Measurements from ENCODE around the gene PRM2. TPM values are rescaled to one million over a fixed set of nuclear protein-coding genes. Genes with fewer than 3 reads are reported as not detected.

Gene PRM2
- total and polyA plus RNA-seq, 3 experiments from 2014 or later, result not detected

DNA sequence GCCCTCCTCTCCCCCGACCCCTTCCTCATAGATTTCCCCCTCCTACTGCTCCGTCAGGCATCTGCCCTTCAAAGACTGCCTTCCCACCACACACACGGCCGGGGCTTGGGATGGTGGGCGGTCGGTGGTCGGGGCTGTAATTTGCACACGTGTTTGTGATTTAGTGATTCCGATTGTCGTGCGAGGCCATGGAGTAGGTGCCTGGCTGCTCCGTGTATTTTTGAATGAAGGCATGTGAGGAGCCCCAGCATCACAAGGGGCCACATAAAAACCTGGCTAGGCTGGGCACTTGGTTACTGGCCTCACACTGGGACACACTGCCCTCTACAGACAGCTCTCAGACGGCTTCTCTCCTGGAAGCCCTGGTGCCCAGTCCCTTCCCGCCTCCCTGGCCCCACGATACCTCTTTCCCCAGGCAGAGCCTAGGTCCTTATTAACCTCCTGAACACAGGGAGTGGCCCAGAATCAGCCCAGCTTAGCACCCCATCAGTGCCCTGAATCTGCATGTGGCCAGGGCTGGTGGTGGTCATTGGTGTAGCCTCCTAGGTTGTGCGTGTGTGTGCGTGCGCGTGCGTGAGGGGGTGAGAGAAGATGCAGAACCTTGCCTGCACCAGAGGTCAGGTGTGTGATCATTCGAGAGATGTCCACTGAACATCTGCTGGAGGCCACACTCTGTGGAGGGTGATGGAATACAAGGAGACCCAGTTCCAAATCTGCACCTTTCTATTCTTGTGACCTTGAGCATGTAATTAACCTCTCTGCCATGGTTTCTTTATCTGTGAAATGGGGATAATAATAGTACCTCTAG, 18.9 kb downstream of the PRM2 start:
- POLR2A ChIA-PET, result interaction anchor here (1.7 to 3.9 kb wide), 2 partner anchors 24 to 102 kb away, joined by 4 to 38 read pairs; no protein-coding TSS in a partner anchor
- Mint-ChIP-seq H3K36me3 (peaks cover 0 to 16% (median 2%) of the 10 kb centered on the region in 3 donors), H3K27me3 (peaks cover 0 to 3% of the 10 kb centered on the region in 2 donors), H3K4me1 (peaks cover 42 to 58% (median 42%) of the 10 kb centered on the region in 3 donors), H3K27ac (peak overlapping the region; percentile 80 to 100 (median 93)), H3K9me3 (no peaks in the 10 kb centered on the region), H3K4me3 (peak overlapping the region; percentile 95 to 100 (median 97))
- peak; percentile 40 to 70 (median 44) for DNase-seq
- CTCF ChIA-PET, result interaction anchor here (0.5 to 5.9 kb wide), 22 partner anchors 9 to 330 kb away, joined by 3 to 46 read pairs (median 4); partner anchors contain the start of genes PRM2 and TNP2
- Histone ChIP-seq H3K27ac (ENCODE audit: low read depth, low read length) (peak overlapping the region; percentile 80), H3K9me3 (ENCODE audit: low read length) (no peaks in the 10 kb centered on the region), H3K27me3 (ENCODE audit: insufficient read depth, low read length, poor library complexity, severe bottlenecking) (no peaks in the 10 kb centered on the region), H3K36me3 (ENCODE audit: insufficient read depth, low read length) (no peaks in the 10 kb centered on the region), H3K4me1 (ENCODE audit: insufficient read depth, low read length) (peaks cover 47% of the 10 kb centered on the region), H3K4me3 (ENCODE audit: low read length) (peak overlapping the region; percentile 81)

DNA sequence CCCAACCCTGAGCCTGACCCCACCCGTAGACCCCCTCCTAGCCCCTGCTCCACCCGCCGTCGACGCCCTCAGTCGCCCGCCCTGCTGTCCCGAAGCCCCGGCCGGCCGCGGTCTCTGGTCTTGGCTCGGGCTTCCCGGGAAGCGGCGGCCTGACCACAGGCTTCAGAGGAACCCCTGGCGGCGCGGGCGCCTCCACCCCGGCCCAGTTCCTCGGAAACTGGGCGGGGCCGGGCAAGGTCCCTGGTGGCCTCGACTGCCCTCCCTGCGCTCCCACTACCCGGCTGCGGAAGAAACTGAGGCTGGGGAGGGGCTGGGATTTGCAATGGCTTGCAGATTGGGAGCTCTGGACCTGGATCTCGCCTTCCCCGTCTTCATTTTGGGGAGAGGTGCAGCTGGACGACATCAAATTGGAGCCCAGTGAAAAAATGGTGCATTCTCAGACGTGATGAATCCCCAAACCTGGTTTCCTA, 19.6 kb downstream of the PRM2 start:
- peaks cover 48 to 64% (median 48%) of the 10 kb centered on the region in 3 donors for H3K4me1 Mint-ChIP-seq
- Histone ChIP-seq H3K36me3 (ENCODE audit: insufficient read depth, low read length) (no peaks in the 10 kb centered on the region), H3K27me3 (ENCODE audit: insufficient read depth, low read length, poor library complexity, severe bottlenecking) (no peaks in the 10 kb centered on the region), H3K27ac (ENCODE audit: low read depth, low read length) (peak overlapping the region; percentile 80), H3K9me3 (ENCODE audit: low read length) (no peaks in the 10 kb centered on the region), H3K4me1 (ENCODE audit: insufficient read depth, low read length) (peaks cover 53% of the 10 kb centered on the region), H3K4me3 (ENCODE audit: low read length) (peak overlapping the region; percentile 81)
- DNase-seq, result peak in 2 of 5 donors; percentile 24
- ChIA-PET POLR2A (interaction anchor here (1.0 to 3.9 kb wide), 8 partner anchors 24 to 486 kb away, joined by 3 to 74 read pairs (median 6); partner anchors contain the start of gene TXNDC11), CTCF (interaction anchor here (0.8 to 5.9 kb wide), 25 partner anchors 10 to 330 kb away, joined by 3 to 46 read pairs (median 8); partner anchors contain the start of genes DEXI, PRM3 and TNP2)
- peak overlapping the region; percentile 92 to 100 (median 96) for H3K27ac Mint-ChIP-seq
- peaks cover 0 to 19% (median 2%) of the 10 kb centered on the region in 3 donors for H3K36me3 Mint-ChIP-seq
- peaks cover 0 to 7% of the 10 kb centered on the region in 2 donors for H3K27me3 Mint-ChIP-seq
- H3K9me3 Mint-ChIP-seq, result no peaks in the 10 kb centered on the region
- peak overlapping the region; percentile 95 to 100 (median 97) for H3K4me3 Mint-ChIP-seq

DNA sequence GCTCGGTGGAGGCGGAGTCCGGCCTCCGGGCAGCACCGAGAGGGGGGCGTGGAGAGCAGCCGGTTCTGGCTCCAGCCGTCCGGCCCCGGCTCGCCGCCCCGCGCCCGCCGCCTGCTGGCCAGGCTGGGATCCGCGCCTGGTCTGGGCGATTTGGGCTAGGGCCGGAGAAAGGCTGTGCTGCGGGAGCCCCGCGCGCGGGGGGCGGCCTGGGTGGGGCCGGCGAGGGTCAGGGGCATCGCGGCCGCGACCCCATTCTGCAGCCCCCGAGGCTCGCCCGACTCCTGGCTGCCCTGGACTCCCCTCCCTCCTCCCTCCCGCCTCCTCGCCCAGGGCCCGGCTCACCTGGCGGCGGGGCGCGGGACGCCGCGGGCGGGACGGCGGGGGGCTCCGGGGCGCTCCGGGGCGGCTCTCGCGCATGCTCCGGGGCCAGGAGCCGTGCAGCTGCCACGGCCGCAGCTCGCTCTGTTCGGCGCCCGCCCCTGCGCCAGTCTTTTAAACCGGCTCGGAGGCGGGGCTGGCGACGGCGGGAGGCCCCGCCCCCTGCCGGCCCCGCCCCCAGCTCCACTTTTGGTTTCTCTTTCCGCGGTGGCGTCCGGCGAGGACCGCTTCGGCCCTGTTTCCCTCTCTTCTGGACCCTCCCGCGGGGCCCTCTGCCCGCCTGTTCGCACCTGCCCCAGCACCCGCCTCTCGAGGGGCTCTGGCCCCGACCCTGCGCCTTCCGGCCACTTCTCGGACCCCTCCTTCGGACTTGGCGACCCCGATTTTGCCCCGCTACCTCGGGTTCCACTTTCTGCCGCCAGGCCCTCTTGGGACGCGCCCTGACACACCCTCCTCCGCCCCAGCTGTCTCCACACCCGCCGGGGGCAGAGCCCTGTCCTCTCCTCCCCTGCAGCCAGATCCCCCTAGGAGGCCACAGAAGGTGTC, 20.3 kb downstream of the PRM2 start, which contains the start of gene SOCS1:
Gene SOCS1 (minus strand): TSS at position 468 of the 924 bp plus-strand sequence. CDS start 726 bp downstream, outside the sequence.
- Mint-ChIP-seq H3K4me3 (peak within 1 kb of the TSS; percentile 95 to 100 (median 97)), H3K27ac (peak within 1 kb of the TSS; percentile 92 to 100 (median 96)), H3K4me1 (peaks cover 50 to 70% (median 51%) of the 10 kb centered on the region in 3 donors), H3K27me3 (peaks cover 0 to 7% of the 10 kb centered on the region in 2 donors), H3K9me3 (no peaks in the 10 kb centered on the region), H3K36me3 (peaks cover 0 to 19% (median 2%) of the 10 kb centered on the region in 3 donors)
- CTCF ChIA-PET, result interaction anchor here (0.8 to 5.9 kb wide), 37 partner anchors 10 to 329 kb away, joined by 3 to 46 read pairs (median 5); partner anchors contain the start of genes DEXI, PRM3 and TNP2
- peak within 1 kb of the TSS; percentile 80 for H3K27ac ChIP-seq (ENCODE audit: low read depth, low read length)
- H3K4me3 ChIP-seq (ENCODE audit: low read length), result peak within 1 kb of the TSS; percentile 83
- no peaks in the 10 kb centered on the region for H3K27me3 ChIP-seq (ENCODE audit: insufficient read depth, low read length, poor library complexity, severe bottlenecking)
- no peaks in the 10 kb centered on the region for H3K9me3 ChIP-seq (ENCODE audit: low read length)
- peaks cover 60% of the 10 kb centered on the region for H3K4me1 ChIP-seq (ENCODE audit: insufficient read depth, low read length)
- no peaks in the 10 kb centered on the region for H3K36me3 ChIP-seq (ENCODE audit: insufficient read depth, low read length)
- DNase-seq, result peak; percentile 80 to 90 (median 85)
- POLR2A ChIA-PET, result interaction anchor here (0.9 to 3.9 kb wide), 13 partner anchors 15 to 487 kb away, joined by 3 to 74 read pairs (median 6); partner anchors contain the start of gene TXNDC11

DNA sequence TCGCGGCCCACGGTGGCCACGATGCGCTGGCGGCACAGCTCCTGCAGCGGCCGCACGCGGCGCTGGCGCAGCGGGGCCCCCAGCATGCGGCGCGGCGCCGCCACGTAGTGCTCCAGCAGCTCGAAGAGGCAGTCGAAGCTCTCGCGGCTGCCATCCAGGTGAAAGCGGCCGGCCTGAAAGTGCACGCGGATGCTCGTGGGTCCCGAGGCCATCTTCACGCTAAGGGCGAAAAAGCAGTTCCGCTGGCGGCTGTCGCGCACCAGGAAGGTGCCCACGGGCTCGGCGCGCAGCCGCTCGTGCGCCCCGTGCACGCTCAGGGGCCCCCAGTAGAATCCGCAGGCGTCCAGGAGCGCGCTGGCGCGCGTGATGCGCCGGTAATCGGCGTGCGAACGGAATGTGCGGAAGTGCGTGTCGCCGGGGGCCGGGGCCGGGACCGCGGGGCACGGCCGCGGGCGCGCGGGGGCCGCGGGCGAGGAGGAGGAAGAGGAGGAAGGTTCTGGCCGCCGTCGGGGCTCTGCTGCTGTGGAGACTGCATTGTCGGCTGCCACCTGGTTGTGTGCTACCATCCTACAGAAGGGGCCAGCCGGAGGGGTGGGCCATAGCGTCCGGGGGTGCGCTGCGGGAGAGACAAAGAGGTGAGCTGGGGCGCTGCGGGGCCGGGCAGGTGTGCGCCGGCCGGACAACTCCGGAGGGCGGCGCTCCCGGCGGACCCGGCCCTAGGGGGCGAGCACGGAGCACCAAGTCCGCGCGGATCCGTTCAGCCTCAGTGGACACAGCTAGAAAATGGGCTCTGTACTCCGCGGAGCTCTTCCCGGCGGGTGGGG, 21.2 kb downstream of the PRM2 start:
- peaks cover 0 to 22% (median 6%) of the 10 kb centered on the region in 3 donors for H3K36me3 Mint-ChIP-seq
- H3K9me3 Mint-ChIP-seq, result no peaks in the 10 kb centered on the region
- peak overlapping the region; percentile 80 to 94 (median 83) for H3K4me3 Mint-ChIP-seq
- Histone ChIP-seq H3K27me3 (ENCODE audit: insufficient read depth, low read length, poor library complexity, severe bottlenecking) (no peaks in the 10 kb centered on the region), H3K4me1 (ENCODE audit: insufficient read depth, low read length) (peaks cover 62% of the 10 kb centered on the region), H3K27ac (ENCODE audit: low read depth, low read length) (peak overlapping the region; percentile 80), H3K9me3 (ENCODE audit: low read length) (no peaks in the 10 kb centered on the region), H3K36me3 (ENCODE audit: insufficient read depth, low read length) (no peaks in the 10 kb centered on the region), H3K4me3 (ENCODE audit: low read length) (peak overlapping the region; percentile 83)
- ChIA-PET CTCF (interaction anchor here (0.7 to 5.9 kb wide), 49 partner anchors 9 to 313 kb away, joined by 3 to 46 read pairs (median 4); partner anchors contain the start of genes DEXI and TNP2), POLR2A (interaction anchor here (0.6 to 3.9 kb wide), 18 partner anchors 14 to 555 kb away, joined by 3 to 74 read pairs (median 4); partner anchors contain the start of genes DEXI and TXNDC11)
- peak; percentile 47 to 86 (median 76) for DNase-seq
- peaks cover 51 to 75% (median 56%) of the 10 kb centered on the region in 3 donors for H3K4me1 Mint-ChIP-seq
- H3K27me3 Mint-ChIP-seq, result peaks cover 0 to 7% of the 10 kb centered on the region in 2 donors
- peak overlapping the region in 7 of 8 donors; percentile 46 to 86 (median 78) for H3K27ac Mint-ChIP-seq

DNA sequence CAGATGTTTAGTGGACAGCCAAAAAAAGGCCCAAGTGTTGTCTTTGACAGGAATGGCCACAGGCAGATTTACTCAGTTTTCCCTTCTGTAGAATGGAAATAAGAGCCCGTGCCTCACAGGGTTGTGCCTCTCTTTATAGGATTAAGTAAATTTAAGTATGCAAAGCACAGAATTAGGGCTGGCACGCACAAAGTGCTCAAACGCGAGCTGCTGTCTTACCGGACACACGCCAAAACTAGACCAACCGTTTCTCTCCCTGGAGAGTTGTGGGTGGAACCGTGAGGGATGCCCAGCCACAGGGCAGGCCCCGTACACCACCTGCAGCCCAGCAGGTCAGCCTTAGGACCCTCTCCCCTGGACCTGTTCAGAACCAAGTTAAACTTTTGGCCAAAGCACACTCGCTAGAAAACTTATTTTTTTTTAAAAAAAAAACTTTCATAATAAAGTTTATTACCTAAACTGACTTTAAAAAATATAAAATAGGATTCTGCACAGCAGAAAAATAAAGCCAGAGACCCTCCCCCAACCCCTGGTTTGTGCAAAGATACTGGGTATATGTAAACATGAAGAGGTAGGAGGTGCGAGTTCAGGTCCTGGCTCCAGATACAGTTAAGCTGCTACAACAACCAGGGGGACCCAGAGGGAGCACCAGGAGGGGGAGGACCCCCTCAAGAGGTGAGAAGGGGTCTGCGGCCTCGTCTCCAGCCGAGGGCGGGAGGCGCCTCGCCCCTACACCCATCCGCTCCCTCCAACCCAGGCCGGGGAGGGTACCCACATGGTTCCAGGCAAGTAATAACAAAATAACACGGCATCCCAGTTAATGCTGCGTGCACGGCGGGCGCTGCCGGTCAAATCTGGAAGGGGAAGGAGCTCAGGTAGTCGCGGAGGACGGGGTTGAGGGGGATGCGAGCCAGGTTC, 22.0 kb downstream of the PRM2 start:
- Histone ChIP-seq H3K27me3 (ENCODE audit: insufficient read depth, low read length, poor library complexity, severe bottlenecking) (no peaks in the 10 kb centered on the region), H3K4me1 (ENCODE audit: insufficient read depth, low read length) (peaks cover 62% of the 10 kb centered on the region), H3K9me3 (ENCODE audit: low read length) (no peaks in the 10 kb centered on the region), H3K27ac (ENCODE audit: low read depth, low read length) (peak overlapping the region; percentile 80), H3K36me3 (ENCODE audit: insufficient read depth, low read length) (no peaks in the 10 kb centered on the region), H3K4me3 (ENCODE audit: low read length) (peak overlapping the region; percentile 83)
- H3K9me3 Mint-ChIP-seq, result no peaks in the 10 kb centered on the region
- H3K36me3 Mint-ChIP-seq, result peaks cover 0 to 22% (median 6%) of the 10 kb centered on the region in 3 donors
- no peak for DNase-seq
- peaks cover 48 to 67% (median 54%) of the 10 kb centered on the region in 3 donors for H3K4me1 Mint-ChIP-seq
- peak overlapping the region; percentile 80 to 94 (median 87) for H3K4me3 Mint-ChIP-seq
- POLR2A ChIA-PET, result interaction anchor here (0.6 to 3.9 kb wide), 11 partner anchors 13 to 556 kb away, joined by 3 to 74 read pairs (median 5); partner anchors contain the start of gene DEXI
- CTCF ChIA-PET, result interaction anchor here (0.7 to 5.9 kb wide), 38 partner anchors 8 to 459 kb away, joined by 3 to 46 read pairs (median 4); partner anchors contain the start of genes DEXI and TNP2
- peaks cover 0 to 7% of the 10 kb centered on the region in 2 donors for H3K27me3 Mint-ChIP-seq
- peak overlapping the region; percentile 63 to 98 (median 90) for H3K27ac Mint-ChIP-seq
